CD1c-positive myeloid dendritic cell (primary cell): ENCODE results near the gene ZNF48.

Experiments
- DNase-seq: peaks from one replicate; pipeline ENCODE4 v3.0.0-alpha.2; 2016; ENCODE audit errors: extremely low spot score

Gene ZNF48

DNA sequence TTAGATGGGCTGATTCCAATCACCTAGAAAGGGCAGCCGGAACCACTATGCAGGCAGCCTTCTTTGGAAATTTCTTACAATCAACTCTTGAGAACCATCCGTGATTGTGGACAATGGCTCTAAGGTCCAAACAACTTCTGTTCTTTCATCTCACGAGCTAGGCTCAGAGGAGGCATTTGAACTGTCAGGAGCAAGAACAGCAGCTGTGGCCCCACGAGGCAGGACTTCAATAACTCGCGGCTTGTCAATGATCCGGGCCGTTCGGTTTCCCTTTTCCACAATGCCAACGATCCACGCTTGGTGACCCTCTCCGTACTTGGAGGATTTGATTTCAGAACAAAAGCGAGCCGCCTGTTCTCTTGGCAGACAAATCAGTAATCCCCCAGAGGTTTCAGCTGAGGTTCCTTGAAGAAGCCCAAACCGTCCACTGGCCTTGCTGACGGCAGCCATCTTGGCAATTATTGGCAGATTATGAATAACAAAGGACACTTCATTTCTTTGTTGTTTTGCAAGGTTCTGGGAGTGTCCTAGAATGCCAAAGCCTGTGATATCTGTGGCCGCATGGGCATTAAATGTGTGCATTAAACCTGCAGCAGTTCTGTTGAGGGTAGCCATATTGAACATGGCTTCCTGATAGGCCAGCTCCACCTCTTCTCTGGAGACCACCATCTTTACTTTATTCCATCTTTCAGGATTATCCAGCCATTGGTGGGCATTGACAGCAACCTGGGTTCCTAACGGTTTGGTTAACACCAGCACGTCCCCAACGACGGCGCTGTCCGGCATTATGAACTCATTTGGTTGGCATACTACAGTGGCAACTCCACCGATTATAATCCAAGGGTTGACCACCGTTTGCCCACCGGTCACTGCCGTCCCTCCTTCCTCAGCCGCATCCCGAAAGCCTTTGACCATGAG lies 49.3 kb downstream of the ZNF48 start:
- no peak for DNase-seq

DNA sequence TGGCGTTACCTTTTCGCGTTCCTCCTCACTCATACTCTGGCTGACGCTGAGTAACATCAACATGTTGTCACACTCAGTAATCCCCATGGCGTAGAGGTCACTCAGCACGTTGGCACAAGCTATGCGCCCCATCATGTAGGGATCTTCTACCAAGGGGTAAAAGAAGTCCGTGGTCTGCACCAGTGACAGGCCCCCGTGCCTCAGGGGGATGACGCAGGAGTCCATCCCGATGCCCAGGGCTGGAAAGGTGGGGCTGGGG lies 49.9 kb downstream of the ZNF48 start:
- DNase-seq, result no peak

- peak; percentile 99 for DNase-seq
These were observed 50.4 kb downstream of the ZNF48 start, which contains the start of gene SEPHS2 for GRCh38 chr16:30445408-30446202. SEPHS2 (minus strand) TSS chr16:30445874; CDS start chr16:30445727, 147 bp downstream.

- no peak for DNase-seq
These were observed 51.0 kb downstream of the ZNF48 start for GRCh38 chr16:30446203-30446595.

- no peak for DNase-seq
These were observed 52.4 kb downstream of the ZNF48 start for GRCh38 chr16:30447512-30448226.

DNA sequence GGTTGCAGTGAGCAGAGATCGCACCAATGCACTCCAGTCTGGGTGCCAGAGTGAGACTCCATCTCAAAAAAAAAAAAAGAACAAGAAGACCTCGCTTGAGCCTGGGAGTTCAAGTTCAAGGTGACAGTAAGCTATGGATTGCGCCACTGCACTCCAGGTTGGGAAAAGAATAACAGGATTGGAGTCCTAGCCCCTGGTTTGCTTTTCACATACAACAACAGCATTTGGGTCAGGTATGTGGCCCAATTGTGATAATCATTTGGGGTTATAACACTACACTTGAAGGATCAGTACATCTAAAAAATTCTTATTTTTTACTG lies 53.9 kb downstream of the ZNF48 start:
- no peak for DNase-seq
